Left colon (tissue), 2 donors: ENCODE measurements around the gene TOP2B. TPM values are rescaled to one million over a fixed set of nuclear protein-coding genes. Genes with fewer than 3 reads are reported as not detected.

Experiments
- ATAC-seq: fragments of 200-7000 bp; cut with Tn5 transposase; one replicate; pipeline ENCODE4 v1.9.1; 2020; ENCODE audit warnings: mild to moderate bottlenecking, moderate library complexity
- DNase-seq, 2 donors: peaks; one replicate each; pipeline ENCODE4 v3.0.0-alpha.2; 2020
- intact Hi-C, 2 donors: fragments of 100-400 bp; cut with DNase I in 1 of 2; cut with micrococcal nuclease in 1 of 2; formaldehyde crosslinking; loops; one replicate each; pipeline versions ENCODE4 v1.11.2 to v1.14.0; 2022; cut with DNase I, micrococcal nuclease
- long read RNA-seq: library from polyadenylated mRNA; unstranded; transcript quantifications from one replicate; pipeline ENCODE4 v2.0.0, GENCODE V29; 2021
- total RNA-seq, 2 donors: library from RNA; stranded (reverse); fragmentation: NEBNext Ultra II Directional; extraction: Animal tissue kit (Norgen Biotek cat#: 25700); gene quantifications; one replicate each; pipeline ENCODE4 v1.2.1, GENCODE V29; 2021
- donor health status: DM: no; HTN: no; CAD: no.
- donor health status: DM: yes; HTN: yes; CAD: no.

The TOP2B gene
- 10 to 100 TPM; 78.1 to 84.1 TPM for total RNA-seq
- long read RNA-seq, full-length matches to known transcripts: 9 of 61 reads
- long read RNA-seq, partial matches to known transcripts: 45 of 61 reads
- long read RNA-seq, other reads (novel, unspliced or antisense): 7 of 61 reads

DNA sequence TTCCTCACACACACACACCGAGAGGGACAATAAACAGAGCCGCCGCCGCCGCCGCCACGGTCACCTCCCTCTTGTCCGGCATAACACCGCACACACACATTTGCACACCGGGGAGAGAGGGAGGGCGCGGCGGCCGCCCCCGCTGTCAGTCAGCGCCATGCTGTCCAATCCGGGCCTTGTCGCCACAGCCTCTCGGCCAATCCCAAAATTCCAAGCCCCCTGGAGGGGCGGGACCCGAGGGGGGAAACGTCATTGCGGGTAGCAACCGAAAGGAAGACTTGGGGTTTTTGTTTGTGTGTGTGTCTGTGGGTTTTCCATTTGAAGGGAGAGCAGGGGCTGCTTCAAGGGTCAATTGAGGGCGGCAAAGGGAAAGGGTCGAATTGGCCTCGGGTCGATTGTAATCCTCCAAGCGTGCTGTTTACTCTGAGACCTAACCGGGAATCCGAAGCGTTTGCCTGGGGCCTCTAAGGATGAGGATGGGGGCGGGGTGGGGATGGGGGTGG lies at the start of gene TOP2B:
Gene TOP2B (minus strand): TSS at position 96 of the 503 bp plus-strand sequence. CDS start 610 bp downstream, outside the sequence.
- DNase-seq: peak; percentile 95 to 97
- intact Hi-C loops: loop anchor here in 1 of 2 donors (5.0 kb wide), 1 partner anchor 117 kb away; the partner anchor contains the start of gene NGLY1
- ATAC-seq: peak; percentile 95

- DNase-seq (no peak), ATAC-seq (no peak)
- intact Hi-C loops: no loop called here
These were observed 48.8 kb upstream of the TOP2B start for GRCh38 chr3:25713341-25713985.

- DNase-seq (no peak), ATAC-seq (no peak)
- intact Hi-C loops: no loop called here
These were observed 46.4 kb upstream of the TOP2B start for GRCh38 chr3:25711090-25711489.

GRCh38 chr3:25708036-25708435 lies 43.3 kb upstream of the TOP2B start:
- intact Hi-C loops: no loop called here
- DNase-seq: no peak

GRCh38 chr3:25707268-25707926 lies 42.7 kb upstream of the TOP2B start:
- intact Hi-C loops: no loop called here
- no peak for ATAC-seq
- DNase-seq: no peak

More at GRCh38 chr3:25708036-25708435, 43.3 kb upstream of the TOP2B start:
- no peak for ATAC-seq

- intact Hi-C loops: no loop called here
- DNase-seq: no peak
- no peak for ATAC-seq
These were observed 41.5 kb upstream of the TOP2B start for GRCh38 chr3:25706213-25706612.

DNA sequence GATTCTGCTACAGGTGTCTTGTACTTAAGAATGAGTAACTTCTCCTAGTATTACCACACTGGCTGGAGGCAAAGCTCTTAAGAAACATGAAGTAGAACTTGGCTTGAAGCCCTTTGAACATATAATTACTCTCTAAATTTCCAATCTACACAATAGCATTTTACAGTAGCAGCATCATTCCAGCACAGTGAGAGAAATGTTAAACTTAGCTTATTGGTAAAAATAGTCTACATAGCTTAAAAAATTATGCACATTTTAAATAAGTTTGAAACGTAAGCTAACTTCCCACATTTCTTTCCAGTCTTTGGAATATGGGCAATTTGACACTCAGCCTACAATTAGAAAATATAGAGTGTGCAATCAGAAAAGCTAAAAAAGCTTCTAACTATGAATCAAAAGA lies 32.8 kb upstream of the TOP2B start:
- DNase-seq (no peak), ATAC-seq (no peak)
- intact Hi-C loops: no loop called here

DNA sequence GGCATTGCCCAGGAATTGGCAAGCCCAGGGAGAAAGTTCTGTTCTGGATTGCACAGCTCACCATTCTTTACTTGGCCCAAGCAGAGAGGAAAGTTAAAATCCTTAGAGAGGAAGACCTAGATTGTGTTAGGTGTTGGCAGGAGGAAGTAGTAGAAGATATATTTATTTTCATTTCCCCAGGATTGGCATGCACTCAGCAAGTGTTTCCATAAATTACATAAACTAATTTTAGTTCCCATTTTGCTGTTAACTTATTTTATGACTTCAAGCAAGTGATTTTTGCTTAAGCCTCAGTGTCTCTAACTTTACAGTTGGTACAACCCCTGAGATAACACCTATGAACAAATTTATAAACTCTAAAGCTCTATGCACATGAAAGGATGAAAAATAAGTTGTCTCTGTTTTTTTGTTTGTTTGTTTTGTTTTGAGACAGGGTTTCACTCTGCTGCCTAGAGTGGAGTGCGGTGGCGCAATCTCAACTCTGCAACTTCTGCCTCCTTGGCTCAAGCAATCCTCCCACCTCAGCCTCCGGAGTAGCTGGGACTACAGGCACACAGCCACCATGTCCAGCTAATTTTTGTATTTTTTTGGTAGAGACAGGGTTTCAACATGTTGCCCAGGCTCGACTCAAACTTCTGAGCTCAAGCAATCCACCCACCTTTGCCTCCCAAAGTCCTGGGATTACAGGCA lies 31.2 kb upstream of the TOP2B start:
- ATAC-seq (no peak), DNase-seq (no peak)

GRCh38 chr3:25693238-25693637 lies 28.5 kb upstream of the TOP2B start:
- DNase-seq (no peak), ATAC-seq (no peak)
- intact Hi-C loops: no loop called here

More for the DNA sequence above, 31.2 kb upstream of the TOP2B start:
- intact Hi-C loops: no loop called here

DNA sequence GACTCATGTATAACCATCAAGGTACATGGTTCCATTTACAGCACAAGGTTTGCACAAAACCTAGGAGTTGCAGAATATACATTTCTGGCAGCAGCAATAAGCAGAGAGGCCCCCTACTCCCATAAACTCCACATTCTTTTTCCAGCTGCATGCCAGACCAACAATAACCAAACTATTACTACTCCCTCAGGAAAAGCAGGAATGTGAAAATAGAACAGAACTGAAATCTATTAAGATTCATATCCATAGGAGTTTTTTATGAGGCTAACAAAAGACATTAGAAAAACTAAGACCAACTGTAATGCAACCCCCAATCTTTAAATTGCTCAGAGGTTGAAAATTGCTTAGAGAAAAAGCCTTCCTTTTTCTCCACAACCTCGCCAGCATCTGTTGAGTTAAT lies 27.6 kb upstream of the TOP2B start:
- no peak for DNase-seq
- no peak for ATAC-seq
- intact Hi-C loops: no loop called here

DNA sequence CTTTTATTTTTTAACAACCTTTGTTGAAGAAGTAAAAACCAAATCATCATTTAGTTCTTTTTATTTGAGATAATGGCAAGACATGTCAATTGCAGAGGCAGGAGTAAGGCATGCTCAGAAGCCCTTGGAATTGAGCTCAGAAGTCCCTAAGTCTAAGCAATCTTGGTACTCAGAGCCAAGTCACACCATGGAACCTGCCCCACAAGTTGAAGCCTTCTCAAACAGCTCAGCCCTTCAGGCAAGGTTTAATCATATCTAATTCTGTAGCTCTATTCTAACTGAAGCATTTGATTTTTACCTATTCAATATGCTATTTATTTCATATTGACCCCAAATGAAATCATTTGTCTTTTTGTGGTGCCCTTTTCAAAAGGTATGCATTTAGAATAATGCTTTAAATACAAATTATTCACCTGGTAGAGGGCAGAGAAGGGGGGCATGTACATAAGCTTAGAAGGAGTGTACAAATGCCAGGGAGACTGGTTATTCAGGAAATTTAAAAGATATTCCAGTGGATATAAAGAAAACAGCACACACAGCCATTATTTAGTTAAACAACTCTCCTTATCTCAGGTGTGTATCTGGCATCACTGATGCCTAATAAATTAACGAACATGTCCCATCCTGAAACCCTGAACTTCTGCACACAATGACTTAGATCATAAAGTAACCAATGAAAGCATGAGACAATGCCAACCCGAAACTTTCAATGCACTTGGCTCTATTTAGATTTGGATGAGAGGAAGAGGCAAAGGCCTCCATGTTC lies 26.2 kb upstream of the TOP2B start:
- no peak for ATAC-seq
- intact Hi-C loops: no loop called here
- DNase-seq: no peak

- intact Hi-C loops: no loop called here
- ATAC-seq (no peak), DNase-seq (no peak)
These were observed 24.5 kb upstream of the TOP2B start for GRCh38 chr3:25689226-25689625.

GRCh38 chr3:25687742-25688141 lies 23.0 kb upstream of the TOP2B start:
- ATAC-seq (peak; percentile 96), DNase-seq (no peak)
- intact Hi-C loops: no loop called here

DNA sequence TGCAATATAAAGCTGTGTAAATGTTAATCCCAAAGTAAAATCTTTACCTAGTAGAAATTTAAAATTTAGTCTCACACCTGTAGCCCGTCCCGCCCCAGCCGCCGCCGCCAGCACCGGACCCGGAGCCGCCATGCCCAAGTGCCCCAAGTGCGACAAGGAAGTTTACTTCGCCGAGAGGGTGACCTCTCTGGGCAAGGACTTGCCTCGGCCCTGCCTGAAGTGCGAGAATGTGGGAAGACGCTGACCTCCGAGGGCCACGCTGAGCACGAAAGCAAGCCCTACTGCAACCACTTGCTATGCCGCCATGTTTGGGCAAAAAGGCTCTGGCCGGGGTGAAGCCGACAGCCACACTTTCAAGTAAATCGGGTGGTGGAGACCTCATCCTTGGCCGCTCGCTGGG lies 22.1 kb upstream of the TOP2B start:
- no peak for DNase-seq
- no peak for ATAC-seq
- intact Hi-C loops: no loop called here

DNA sequence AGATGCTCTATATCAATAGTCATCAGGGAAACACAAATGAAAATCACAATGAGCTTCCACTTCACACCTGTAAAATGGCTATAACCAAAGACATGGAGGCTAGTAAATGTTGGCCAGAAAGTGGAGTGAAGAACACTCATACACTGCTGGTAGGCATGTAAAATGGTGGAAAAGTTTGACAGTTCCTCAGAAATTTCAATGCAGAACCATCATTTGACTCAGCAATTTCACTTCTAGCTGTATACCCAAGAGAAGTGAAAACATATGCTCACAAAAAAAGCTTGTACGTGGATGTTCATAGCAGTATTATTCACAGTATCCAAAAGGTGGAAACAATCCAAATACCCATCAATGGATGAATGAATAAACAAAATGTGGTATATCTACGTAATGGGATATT lies 19.2 kb upstream of the TOP2B start:
- DNase-seq (no peak), ATAC-seq (no peak)
- intact Hi-C loops: no loop called here

GRCh38 chr3:25683410-25683809 lies 18.7 kb upstream of the TOP2B start:
- intact Hi-C loops: no loop called here
- no peak for DNase-seq
- ATAC-seq: no peak

- ATAC-seq (no peak), DNase-seq (no peak)
- intact Hi-C loops: no loop called here
These were observed 15.1 kb upstream of the TOP2B start for GRCh38 chr3:25679642-25680302.

DNA sequence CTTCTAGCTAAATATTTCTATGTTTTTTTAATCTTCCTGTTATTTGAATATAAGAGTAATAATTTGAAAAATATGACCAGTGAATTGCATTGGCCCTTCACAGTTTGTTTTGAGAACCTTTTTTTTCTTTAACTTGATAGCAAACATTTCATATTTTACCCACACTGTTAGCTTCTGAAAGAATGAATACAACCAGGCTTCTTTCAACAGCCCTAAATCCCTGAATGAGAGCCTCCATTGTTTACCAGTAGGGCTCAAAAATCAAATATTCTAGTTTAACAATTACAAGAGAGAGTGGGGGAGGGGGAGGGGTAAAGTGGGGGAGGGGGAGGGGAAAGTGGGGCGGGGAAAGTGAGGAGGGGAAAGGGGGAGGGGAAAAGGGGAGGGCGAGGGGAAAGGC lies 14.5 kb upstream of the TOP2B start:
- intact Hi-C loops: no loop called here
- ATAC-seq (no peak), DNase-seq (no peak)
